Measurements from ENCODE around the gene HSPA1L. TPM values are rescaled to one million over a fixed set of nuclear protein-coding genes. Genes with fewer than 3 reads are reported as not detected.
"Not testable (repeated sequence)": the region's sequence is repeated elsewhere in the genome, so short reads cannot be mapped to it uniquely, and the experiment has no call there.

The HSPA1L gene
- total RNA-seq, 1 donor from 2014 or later = 1.2 TPM

DNA sequence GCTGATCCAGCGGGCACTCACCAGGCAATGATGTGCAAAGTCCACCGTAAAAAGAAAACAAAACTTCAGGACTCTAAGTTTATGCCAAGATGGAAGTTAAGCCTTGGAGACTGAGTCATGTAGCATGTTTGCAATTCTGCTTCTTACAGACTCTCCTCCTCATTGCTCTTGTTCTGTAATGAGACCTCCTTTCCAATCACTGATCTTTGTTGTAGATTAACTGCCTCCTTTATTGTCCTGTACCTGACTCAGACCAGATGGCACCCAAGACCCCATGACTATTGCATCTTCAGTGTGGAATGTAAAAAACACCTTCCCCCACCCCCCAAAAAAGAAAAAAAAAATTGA is 36.4 kb upstream of the HSPA1L start:
- DNase-seq (no peak), ATAC-seq (ENCODE audit: low read depth) (no peak)
- Mint-ChIP-seq H3K4me3 (no peak overlapping the region), H3K27me3 (no peaks in the 10 kb centered on the region), H3K27ac (no peak overlapping the region), H3K4me1 (no peaks in the 10 kb centered on the region), H3K36me3 (ENCODE audit: low read depth) (no peaks in the 10 kb centered on the region), H3K9me3 (no peaks in the 10 kb centered on the region)
- no peak for TF ChIP-seq CTCF (IDR thresholded peaks at IDR 0.05)
- intact Hi-C loops (cut with micrococcal nuclease) = no loop called here
- ChIA-PET CTCF (no interaction called here), POLR2A (interaction anchor here (0.6 kb wide), 1 partner anchor 102 kb away, joined by 11 read pairs; no protein-coding TSS in a partner anchor)

DNA sequence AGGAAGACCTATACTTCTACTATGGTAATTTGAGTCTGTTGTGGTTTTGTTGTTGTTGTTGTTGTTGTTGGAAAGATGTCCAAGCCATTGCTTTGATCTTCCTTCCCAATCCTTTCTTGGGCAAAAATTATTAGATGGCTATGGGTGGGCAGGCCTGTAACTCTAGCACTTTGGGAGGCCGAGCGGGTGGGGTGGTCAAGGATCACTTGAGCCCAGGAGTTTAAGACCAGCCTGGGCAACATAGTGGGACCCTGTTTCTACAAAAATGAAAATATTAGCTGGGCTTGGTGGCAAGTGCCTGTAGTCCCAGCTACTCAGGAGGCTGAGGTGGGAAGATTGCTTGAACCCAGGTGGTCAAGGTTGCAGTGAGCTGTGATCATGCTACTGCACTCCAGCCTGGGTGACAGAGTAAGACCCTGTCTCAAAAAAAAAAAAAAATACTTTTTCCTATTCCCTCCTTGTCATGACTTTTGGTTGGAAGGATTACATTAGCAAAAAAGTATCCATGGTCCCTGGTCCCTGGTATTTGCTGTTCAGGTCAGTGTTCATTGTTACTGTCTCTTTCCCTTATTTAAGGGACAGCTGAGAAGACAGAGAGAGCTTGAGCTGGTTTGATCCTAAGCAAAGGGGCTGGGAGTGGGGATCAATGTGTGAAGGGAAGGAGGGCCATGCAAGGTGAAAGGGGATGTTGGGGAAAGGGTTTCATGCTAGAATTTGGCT is 35.8 kb upstream of the HSPA1L start:
- POLR2A ChIA-PET = interaction anchor here (0.7 kb wide), 1 partner anchor 1241 kb away, joined by 5 read pairs; no protein-coding TSS in a partner anchor
- CTCF ChIA-PET = no interaction called here
- intact Hi-C loops (cut with micrococcal nuclease) = no loop called here
- TF ChIP-seq CTCF (IDR thresholded peaks at IDR 0.05) = no peak
- Mint-ChIP-seq H3K4me3 (no peak overlapping the region), H3K36me3 (ENCODE audit: low read depth) (no peaks in the 10 kb centered on the region), H3K27ac (no peak overlapping the region), H3K27me3 (no peaks in the 10 kb centered on the region), H3K4me1 (no peaks in the 10 kb centered on the region), H3K9me3 (no peaks in the 10 kb centered on the region)
- ATAC-seq (ENCODE audit: low read depth) = no peak
- DNase-seq = no peak

DNA sequence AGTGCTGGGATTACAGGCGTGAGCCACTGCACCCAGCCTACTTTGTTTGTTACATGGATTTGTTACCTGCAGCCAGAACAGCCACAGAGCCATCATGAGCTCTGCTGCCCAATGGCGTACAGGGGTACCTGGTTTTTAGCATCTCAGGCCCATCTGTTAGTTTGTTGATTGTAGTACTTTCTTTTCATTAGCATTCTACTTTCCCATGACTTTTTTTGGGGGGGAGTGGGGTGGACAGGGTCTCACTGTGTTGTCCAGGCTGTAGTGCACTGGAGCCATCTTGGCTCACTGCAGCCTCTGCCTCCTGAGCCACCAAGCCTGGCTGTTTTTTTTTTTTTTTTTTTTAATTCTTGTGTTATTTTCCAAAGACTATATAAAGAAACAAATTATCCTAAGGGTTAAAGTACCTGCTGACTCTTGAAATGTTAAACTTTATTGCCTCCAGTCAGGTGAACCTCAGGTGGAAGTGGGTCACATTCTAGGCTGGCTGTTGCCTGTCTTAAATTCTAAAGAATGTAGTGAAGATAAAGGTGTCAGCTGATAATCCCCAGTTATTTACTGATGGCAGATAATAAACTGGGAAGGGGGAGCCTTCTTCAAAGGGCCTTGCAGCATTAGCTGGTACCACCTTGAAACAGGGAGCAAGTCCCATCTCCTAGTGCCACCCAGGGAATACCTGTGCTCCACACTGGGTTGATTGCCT is 32.3 kb upstream of the HSPA1L start:
- POLR2A ChIA-PET = interaction anchor here (0.6 to 1.0 kb wide), 2 partner anchors 15 to 980 kb away, joined by 3 to 6 read pairs; partner anchors contain the start of gene NEU1
- Mint-ChIP-seq H3K27ac (no peak overlapping the region), H3K4me1 (no peaks in the 10 kb centered on the region), H3K27me3 (no peaks in the 10 kb centered on the region), H3K36me3 (ENCODE audit: low read depth) (peaks cover 8% of the 10 kb centered on the region), H3K4me3 (no peak overlapping the region), H3K9me3 (no peaks in the 10 kb centered on the region)
- no peak for TF ChIP-seq CTCF (IDR thresholded peaks at IDR 0.05)
- no peak for DNase-seq
- ATAC-seq (ENCODE audit: low read depth) = no peak
- CTCF ChIA-PET = no interaction called here
- intact Hi-C loops (cut with micrococcal nuclease) = no loop called here

GRCh38 chr6:31844507-31844906 is 29.4 kb upstream of the HSPA1L start:
- CTCF ChIA-PET = no interaction called here
- peaks cover 31% of the 10 kb centered on the region for H3K36me3 Mint-ChIP-seq (ENCODE audit: low read depth)
- H3K4me1 Mint-ChIP-seq = no peaks in the 10 kb centered on the region
- no peak overlapping the region for H3K4me3 Mint-ChIP-seq
- TF ChIP-seq CTCF (IDR thresholded peaks at IDR 0.05) = no peak
- ATAC-seq (ENCODE audit: low read depth) (no peak), DNase-seq (no peak)
- intact Hi-C loops (cut with micrococcal nuclease) = no loop called here
- POLR2A ChIA-PET = interaction anchor here (0.6 to 1.5 kb wide), 4 partner anchors 9 to 77 kb away, joined by 3 to 7 read pairs (median 6); no protein-coding TSS in a partner anchor
- H3K9me3 Mint-ChIP-seq = no peaks in the 10 kb centered on the region
- no peaks in the 10 kb centered on the region for H3K27me3 Mint-ChIP-seq
- H3K27ac Mint-ChIP-seq = no peak overlapping the region

DNA sequence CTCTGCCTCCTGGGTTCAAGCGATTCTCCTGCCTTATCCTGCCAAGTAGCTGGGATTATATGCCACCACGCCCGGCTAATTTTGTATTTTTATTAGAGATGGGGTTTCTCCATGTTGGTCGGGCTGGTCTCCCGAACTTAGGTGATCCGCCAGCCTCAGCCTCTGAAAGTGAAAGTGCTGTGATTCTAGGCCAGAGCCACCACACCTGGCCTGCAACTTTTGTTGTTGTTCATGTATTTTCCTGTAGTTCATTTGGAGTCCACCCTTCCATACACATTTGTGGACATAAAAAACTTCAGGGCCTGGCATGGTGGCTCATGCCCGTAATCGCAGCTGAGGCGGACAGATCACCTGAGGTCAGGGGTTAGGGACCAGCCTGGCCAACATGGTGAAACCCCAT is 27.0 kb upstream of the HSPA1L start:
- no peaks in the 10 kb centered on the region for H3K27me3 Mint-ChIP-seq
- H3K36me3 Mint-ChIP-seq (ENCODE audit: low read depth) = peaks cover 51% of the 10 kb centered on the region
- no peak for TF ChIP-seq CTCF (IDR thresholded peaks at IDR 0.05)
- no peak overlapping the region for H3K27ac Mint-ChIP-seq
- POLR2A ChIA-PET = interaction anchor here (1.2 to 1.4 kb wide), 2 partner anchors 114 to 203 kb away, joined by 3 read pairs; no protein-coding TSS in a partner anchor
- no peaks in the 10 kb centered on the region for H3K9me3 Mint-ChIP-seq
- CTCF ChIA-PET = no interaction called here
- H3K4me3 Mint-ChIP-seq = no peak overlapping the region
- no peak for ATAC-seq (ENCODE audit: low read depth)
- H3K4me1 Mint-ChIP-seq = peaks cover 20% of the 10 kb centered on the region
- DNase-seq = no peak
- intact Hi-C loops (cut with micrococcal nuclease) = no loop called here

GRCh38 chr6:31839779-31840126 is 24.7 kb upstream of the HSPA1L start:
- intact Hi-C loops (cut with micrococcal nuclease); H3K27me3 Mint-ChIP-seq; H3K9me3 Mint-ChIP-seq; H3K4me3 Mint-ChIP-seq; H3K27ac Mint-ChIP-seq; ATAC-seq (ENCODE audit: low read depth); DNase-seq: not testable (repeated sequence)
- Mint-ChIP-seq H3K4me1 (peaks cover 40% of the 10 kb centered on the region), H3K36me3 (ENCODE audit: low read depth) (peaks cover 64% of the 10 kb centered on the region)
- ChIA-PET CTCF (interaction anchor here (1.2 kb wide), 1 partner anchor 48 kb away, joined by 4 read pairs; no protein-coding TSS in a partner anchor), POLR2A (interaction anchor here (0.5 to 0.9 kb wide), 4 partner anchors 24 to 1424 kb away, joined by 3 to 5 read pairs (median 3); no protein-coding TSS in a partner anchor)

All from activated B cell treated with CpG ODN at 0.5 μM for 24 hours (primary cell).